ENCODE results near the gene CCDC144A.
"Not testable (repeated sequence)": the region's sequence is repeated elsewhere in the genome, so short reads cannot be mapped to it uniquely, and the experiment has no call there.

The CCDC144A gene

GRCh38 chr17:16758177-16758576 is 68.1 kb downstream of the CCDC144A start:
- not testable (repeated sequence) for DNase-seq

GRCh38 chr17:16768290-16769175 is 78.5 kb downstream of the CCDC144A start:
- DNase-seq = not testable (repeated sequence)

GRCh38 chr17:16772394-16773145 is 82.5 kb downstream of the CCDC144A start:
- DNase-seq = not testable (repeated sequence)

- DNase-seq = not testable (repeated sequence)
These were observed 83.1 kb downstream of the CCDC144A start for GRCh38 chr17:16773146-16773522.

GRCh38 chr17:16787851-16788250 is 97.8 kb downstream of the CCDC144A start:
- not testable (repeated sequence) for DNase-seq

- not testable (repeated sequence) for DNase-seq
These were observed 99.0 kb downstream of the CCDC144A start for GRCh38 chr17:16788889-16789536.

- DNase-seq = not testable (repeated sequence)
These were observed 99.6 kb downstream of the CCDC144A start for GRCh38 chr17:16789622-16790021.

- not testable (repeated sequence) for DNase-seq
These were observed 100.4 kb downstream of the CCDC144A start for GRCh38 chr17:16790313-16790871.

GRCh38 chr17:16794215-16794614 is 104.2 kb downstream of the CCDC144A start:
- not testable (repeated sequence) for DNase-seq

- DNase-seq = not testable (repeated sequence)
These were observed 105.9 kb downstream of the CCDC144A start for GRCh38 chr17:16795894-16796293.

GRCh38 chr17:16804851-16805250 is 114.8 kb downstream of the CCDC144A start:
- DNase-seq = not testable (repeated sequence)

- DNase-seq = not testable (repeated sequence)
These were observed 116.6 kb downstream of the CCDC144A start for GRCh38 chr17:16806599-16806998.

- DNase-seq = not testable (repeated sequence)
These were observed 117.6 kb downstream of the CCDC144A start for GRCh38 chr17:16807620-16808019.

GRCh38 chr17:16810236-16810635 is 120.2 kb downstream of the CCDC144A start:
- DNase-seq = not testable (repeated sequence)

- DNase-seq = not testable (repeated sequence)
These were observed 122.1 kb downstream of the CCDC144A start for GRCh38 chr17:16812126-16812525.

- DNase-seq = no peak
These were observed 124.4 kb downstream of the CCDC144A start for GRCh38 chr17:16814439-16814838.

- no peak for DNase-seq
These were observed 127.2 kb downstream of the CCDC144A start for GRCh38 chr17:16817201-16817600.

GRCh38 chr17:16817940-16818339 is 127.9 kb downstream of the CCDC144A start:
- DNase-seq = not testable (repeated sequence)

- DNase-seq = no peak
These were observed 128.3 kb downstream of the CCDC144A start for GRCh38 chr17:16818340-16818739.

GRCh38 chr17:16818821-16819683 is 129.0 kb downstream of the CCDC144A start:
- DNase-seq = no peak

- no peak for DNase-seq
These were observed 130.3 kb downstream of the CCDC144A start for GRCh38 chr17:16820161-16820877.
